Activated CD4-positive, alpha-beta T cell treated with anti-CD3 and anti-CD28 coated beads, Interleukin-2, amount 10 ng/mL, durations not matched to agents 24 days and 14 days (primary cell): ENCODE measurements around the gene ZNF160. TPM values are rescaled to one million over a fixed set of nuclear protein-coding genes. Genes with fewer than 3 reads are reported as not detected.
A peak's percentile ranks its signal among the peaks of the same experiment; 100 is the strongest.
"Not testable (repeated sequence)": the region's sequence is repeated elsewhere in the genome, so short reads cannot be mapped to it uniquely, and the experiment has no call there.

Experiments
- DNase-seq: peaks from one replicate; pipeline ENCODE4 v3.0.0; 2022
- H3K27ac Mint-ChIP-seq: one replicate; pipeline ENCODE4 v1.8.0; 2022; ENCODE audit warnings: mild to moderate bottlenecking, mixed read lengths
- H3K27me3 Mint-ChIP-seq: one replicate; pipeline ENCODE4 v1.8.0; 2022; ENCODE audit warnings: mixed read lengths
- H3K36me3 Mint-ChIP-seq: one replicate; pipeline ENCODE4 v1.8.0; 2022; ENCODE audit warnings: low read depth, mild to moderate bottlenecking, mixed read lengths
- H3K4me1 Mint-ChIP-seq: one replicate; pipeline ENCODE4 v1.8.0; 2021; ENCODE audit warnings: mixed read lengths
- H3K4me3 Mint-ChIP-seq: one replicate; pipeline ENCODE4 v1.8.0; 2022; ENCODE audit warnings: mild to moderate bottlenecking, moderate library complexity, mixed read lengths
- H3K9me3 Mint-ChIP-seq: one replicate; pipeline ENCODE4 v1.8.0; 2021; ENCODE audit warnings: mixed read lengths
- intact Hi-C: fragments of 100-400 bp; cut with micrococcal nuclease; formaldehyde crosslinking; loops from one replicate; pipeline ENCODE4 v1.15.1; 2023
- total RNA-seq: library from RNA; stranded (reverse); gene quantifications from 2 replicates; pipeline ENCODE4 v1.2.3, GENCODE V29; 2022

Gene ZNF160
- total RNA-seq = 30.6 and 37.5 TPM in 2 replicates

- H3K27me3 Mint-ChIP-seq = no peaks in the 10 kb centered on the region
- peak within 1 kb of the TSS; percentile 93 for H3K4me3 Mint-ChIP-seq
- peak within 1 kb of the TSS; percentile 90 for H3K27ac Mint-ChIP-seq
- DNase-seq = peak; percentile 100
- H3K36me3 Mint-ChIP-seq = peaks cover 35% of the 10 kb centered on the region
- peaks cover 19% of the 10 kb centered on the region for H3K4me1 Mint-ChIP-seq
- H3K9me3 Mint-ChIP-seq = peaks cover 12% of the 10 kb centered on the region
- intact Hi-C loops = loop anchor here (1.0 to 10.0 kb wide), 9 partner anchors 56 to 579 kb away; partner anchors contain the start of genes ZNF320, ZNF347, ZNF525 and ZNF765
Observed at GRCh38 chr19:53103234-53104203, at the start of gene ZNF160. Gene ZNF160 (minus strand): TSS chr19:53103422. CDS start chr19:53086276, 17,146 bp downstream.

DNA sequence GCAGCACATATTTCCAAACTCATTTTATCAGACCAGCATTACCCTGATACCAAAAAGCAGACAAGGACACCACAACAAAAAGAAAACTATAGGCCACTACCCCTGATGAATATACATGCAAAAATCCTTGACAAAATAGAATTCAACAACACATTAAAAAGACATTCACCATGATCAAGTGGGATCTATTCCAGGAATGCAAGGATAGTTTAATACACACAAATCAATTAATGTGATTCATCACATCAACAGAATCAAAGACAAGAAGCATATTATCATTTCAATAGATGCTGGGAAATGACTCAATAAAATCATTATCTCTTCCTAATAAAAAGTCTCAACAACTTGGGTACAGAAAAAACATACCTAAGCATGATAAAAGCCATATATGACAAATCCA lies 44.4 kb upstream of the ZNF160 start:
- H3K27me3 Mint-ChIP-seq = no peaks in the 10 kb centered on the region
- no peak for DNase-seq
- H3K36me3 Mint-ChIP-seq = peaks cover 79% of the 10 kb centered on the region
- H3K4me3 Mint-ChIP-seq = no peak overlapping the region
- intact Hi-C loops = no loop called here
- no peaks in the 10 kb centered on the region for H3K4me1 Mint-ChIP-seq
- peaks cover 9% of the 10 kb centered on the region for H3K9me3 Mint-ChIP-seq
- H3K27ac Mint-ChIP-seq = no peak overlapping the region

DNA sequence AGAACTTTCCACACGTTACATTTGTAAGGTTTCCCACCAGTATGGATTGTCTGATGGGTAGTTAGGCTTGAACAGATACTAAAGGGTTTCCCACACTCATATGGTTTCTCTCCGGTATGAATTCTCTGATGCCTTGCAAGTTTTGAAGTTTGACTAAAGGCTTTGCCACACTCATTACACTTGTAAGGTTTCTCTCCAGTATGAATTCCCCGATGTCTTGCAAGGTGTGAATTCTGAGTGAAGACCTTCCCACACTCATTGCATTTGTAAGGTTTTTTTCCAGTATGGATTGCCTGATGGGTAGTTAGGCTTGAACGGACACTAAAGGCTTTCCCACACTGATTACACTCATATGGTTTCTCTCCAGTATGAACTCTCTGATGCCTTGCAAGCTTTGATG lies 37.1 kb upstream of the ZNF160 start:
- intact Hi-C loops = no loop called here
- Mint-ChIP-seq H3K4me1 (no peaks in the 10 kb centered on the region), H3K4me3 (no peak overlapping the region), H3K9me3 (peaks cover 29% of the 10 kb centered on the region), H3K36me3 (peaks cover 41% of the 10 kb centered on the region), H3K27me3 (no peaks in the 10 kb centered on the region), H3K27ac (no peak overlapping the region)
- DNase-seq = no peak

DNA sequence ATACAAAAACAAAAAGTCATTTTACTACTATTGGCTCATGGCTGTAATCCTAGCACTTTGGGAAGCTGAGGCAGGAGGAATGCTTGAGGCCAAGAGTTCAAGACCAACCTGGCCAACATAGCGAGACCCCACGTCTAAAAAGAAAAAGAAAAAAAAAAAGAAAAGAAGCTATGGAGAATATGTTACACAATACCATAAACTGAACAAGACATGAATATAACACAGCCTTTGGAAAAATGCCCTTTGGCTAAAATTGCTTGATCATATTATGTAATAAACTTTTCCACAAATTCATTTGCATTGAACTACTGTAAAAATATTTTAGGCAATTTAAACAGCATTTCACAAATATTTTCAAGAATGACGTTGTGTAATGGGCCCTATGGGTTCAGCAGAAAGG lies 33.2 kb upstream of the ZNF160 start:
- H3K27me3 Mint-ChIP-seq = no peaks in the 10 kb centered on the region
- no peak for DNase-seq
- H3K9me3 Mint-ChIP-seq = peaks cover 29% of the 10 kb centered on the region
- no peak overlapping the region for H3K27ac Mint-ChIP-seq
- H3K36me3 Mint-ChIP-seq = peaks cover 20% of the 10 kb centered on the region
- H3K4me3 Mint-ChIP-seq = no peak overlapping the region
- intact Hi-C loops = no loop called here
- H3K4me1 Mint-ChIP-seq = peaks cover 4% of the 10 kb centered on the region

GRCh38 chr19:53132141-53132991 lies 29.1 kb upstream of the ZNF160 start, which contains the start of gene ZNF415:
Gene ZNF415 (minus strand): TSS chr19:53132910. CDS start chr19:53122676, 10,234 bp downstream.
- peak within 1 kb of the TSS; percentile 69 for H3K4me3 Mint-ChIP-seq
- DNase-seq = peak; percentile 80
- intact Hi-C loops = no loop called here
- H3K27me3 Mint-ChIP-seq = no peaks in the 10 kb centered on the region
- peaks cover 6% of the 10 kb centered on the region for H3K4me1 Mint-ChIP-seq
- no peak within 1 kb of the TSS for H3K27ac Mint-ChIP-seq
- peaks cover 13% of the 10 kb centered on the region for H3K36me3 Mint-ChIP-seq
- peaks cover 26% of the 10 kb centered on the region for H3K9me3 Mint-ChIP-seq

DNA sequence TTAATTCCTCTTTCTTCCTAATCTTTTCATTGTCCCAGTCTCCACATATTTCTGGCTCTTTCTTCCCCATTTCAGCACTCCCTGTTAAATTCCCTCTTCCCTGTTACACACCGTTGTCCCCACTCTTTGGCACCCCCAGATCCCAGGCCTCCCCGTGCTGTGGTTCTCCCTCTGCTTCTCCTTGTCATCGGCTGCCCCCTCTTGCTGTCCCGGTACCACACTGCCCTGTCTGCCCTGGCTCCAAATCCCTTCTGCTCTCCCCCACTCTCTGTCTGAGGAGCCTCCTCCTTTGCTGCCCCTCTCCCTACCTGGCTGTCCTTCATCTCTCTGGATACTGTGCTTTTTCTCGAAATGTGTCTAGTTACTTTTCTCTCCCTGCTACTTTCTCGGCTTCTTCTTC lies 28.5 kb upstream of the ZNF160 start:
- intact Hi-C loops = no loop called here
- no peak for DNase-seq
- Mint-ChIP-seq H3K36me3 (peaks cover 11% of the 10 kb centered on the region), H3K9me3 (peaks cover 25% of the 10 kb centered on the region), H3K27me3 (no peaks in the 10 kb centered on the region), H3K4me1 (peaks cover 6% of the 10 kb centered on the region), H3K4me3 (peak overlapping the region; percentile 69), H3K27ac (no peak overlapping the region)

DNA sequence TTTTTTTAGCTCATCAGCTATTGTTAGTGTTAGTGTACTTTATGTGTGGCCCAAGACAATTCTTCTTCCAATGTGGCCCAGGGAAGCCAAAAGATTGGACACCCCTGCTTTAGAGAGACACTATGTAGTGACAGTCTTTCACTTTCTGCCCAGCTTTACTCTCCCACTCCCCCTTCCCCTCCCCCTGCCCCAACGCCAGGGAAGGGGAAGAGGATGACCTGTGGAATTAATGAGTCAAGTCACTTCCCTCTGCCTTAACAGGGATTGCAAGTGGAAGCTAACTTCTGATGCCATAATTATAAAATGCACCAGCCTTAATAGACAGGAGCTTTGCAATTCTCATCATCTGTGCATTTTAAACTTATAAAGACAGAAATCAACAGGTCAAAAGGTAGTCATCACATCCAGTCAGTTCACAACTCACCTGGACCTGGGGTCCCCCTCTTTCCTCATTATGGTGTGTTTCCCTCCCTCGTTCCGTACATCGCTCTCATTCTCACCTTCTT lies 27.9 kb upstream of the ZNF160 start:
- intact Hi-C loops = no loop called here
- peaks cover 11% of the 10 kb centered on the region for H3K36me3 Mint-ChIP-seq

DNA sequence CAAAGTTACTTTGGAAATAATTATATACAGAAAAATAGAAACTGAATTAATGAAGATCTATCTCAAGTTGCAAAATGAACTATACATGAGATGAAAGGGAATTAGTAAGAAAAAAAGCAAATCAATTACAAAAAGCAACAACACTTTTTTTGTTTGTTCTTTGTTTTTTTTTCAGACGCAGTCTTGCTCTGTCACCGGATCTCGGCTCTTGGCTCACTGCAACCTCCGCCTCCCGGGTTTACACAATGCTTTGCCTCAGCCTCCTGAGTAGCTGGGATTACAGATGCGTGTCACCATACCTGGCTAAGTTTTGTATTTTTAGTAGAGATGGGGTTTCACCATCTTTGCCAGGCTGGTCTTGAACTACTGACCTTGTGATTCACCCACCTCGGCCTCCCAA lies 27.3 kb upstream of the ZNF160 start:
- Mint-ChIP-seq H3K27ac (no peak overlapping the region), H3K4me1 (peaks cover 6% of the 10 kb centered on the region), H3K9me3 (peaks cover 25% of the 10 kb centered on the region), H3K36me3 (peaks cover 11% of the 10 kb centered on the region), H3K27me3 (no peaks in the 10 kb centered on the region), H3K4me3 (no peak overlapping the region)
- intact Hi-C loops = no loop called here
- DNase-seq = no peak

More for the DNA sequence above, 27.9 kb upstream of the ZNF160 start:
- DNase-seq = no peak
- Mint-ChIP-seq H3K4me3 (no peak overlapping the region), H3K4me1 (peaks cover 6% of the 10 kb centered on the region), H3K27ac (no peak overlapping the region), H3K9me3 (peaks cover 25% of the 10 kb centered on the region), H3K27me3 (no peaks in the 10 kb centered on the region)

GRCh38 chr19:53126733-53127526 lies 23.7 kb upstream of the ZNF160 start:
- H3K27me3 Mint-ChIP-seq, H3K4me3 Mint-ChIP-seq, H3K36me3 Mint-ChIP-seq, H3K4me1 Mint-ChIP-seq, intact Hi-C loops, H3K27ac Mint-ChIP-seq, DNase-seq: not testable (repeated sequence)
- H3K9me3 Mint-ChIP-seq = peaks cover 33% of the 10 kb centered on the region

DNA sequence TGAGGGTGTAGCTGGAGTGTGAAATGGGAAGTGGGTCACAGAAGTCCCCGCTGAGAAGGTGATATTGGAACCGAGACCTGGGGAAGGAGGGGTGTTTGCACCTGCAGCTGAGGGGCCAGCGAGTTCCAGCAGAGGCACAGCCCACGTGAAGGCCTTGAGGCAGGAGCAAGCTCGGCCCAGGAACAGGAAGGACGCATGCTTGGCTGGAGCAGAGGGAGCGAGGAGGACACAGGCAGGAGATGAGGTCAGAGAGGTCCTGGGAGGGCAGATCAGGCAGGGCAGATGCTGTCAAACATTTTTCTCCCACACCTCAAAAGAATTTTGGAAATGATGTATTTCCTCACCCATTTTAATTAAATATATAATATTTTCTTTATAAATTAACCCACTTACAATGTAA lies 20.2 kb upstream of the ZNF160 start:
- intact Hi-C loops = no loop called here
- H3K36me3 Mint-ChIP-seq = peaks cover 4% of the 10 kb centered on the region
- H3K27me3 Mint-ChIP-seq = no peaks in the 10 kb centered on the region
- no peaks in the 10 kb centered on the region for H3K4me1 Mint-ChIP-seq
- H3K9me3 Mint-ChIP-seq = peaks cover 28% of the 10 kb centered on the region
- H3K27ac Mint-ChIP-seq = no peak overlapping the region
- no peak for DNase-seq
- H3K4me3 Mint-ChIP-seq = no peak overlapping the region

DNA sequence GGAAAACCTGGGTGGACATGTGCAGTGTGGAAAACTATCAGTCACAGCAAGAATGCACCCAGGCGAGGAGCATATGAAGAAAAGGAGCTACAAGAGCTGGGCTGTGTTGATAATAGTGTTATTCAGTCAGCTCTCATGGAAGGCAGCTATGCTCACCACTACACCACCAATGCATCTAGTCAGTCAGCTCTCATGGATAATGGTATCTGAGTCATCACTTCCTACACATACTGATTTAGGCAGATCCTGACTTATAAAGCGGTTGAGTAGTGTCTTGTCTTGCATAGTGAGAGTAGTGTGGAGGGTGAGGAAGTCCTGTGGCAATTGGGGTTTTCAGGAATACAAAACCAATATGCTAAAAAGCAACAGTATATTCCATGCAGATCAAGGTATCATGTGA lies 9.1 kb upstream of the ZNF160 start:
- Mint-ChIP-seq H3K4me1 (no peaks in the 10 kb centered on the region), H3K27me3 (no peaks in the 10 kb centered on the region), H3K36me3 (peaks cover 12% of the 10 kb centered on the region), H3K4me3 (no peak overlapping the region), H3K27ac (no peak overlapping the region), H3K9me3 (peaks cover 42% of the 10 kb centered on the region)
- DNase-seq = no peak
- intact Hi-C loops = no loop called here

GRCh38 chr19:53109527-53109926 lies 6.3 kb upstream of the ZNF160 start:
- Mint-ChIP-seq H3K4me3 (no peak overlapping the region), H3K27me3 (no peaks in the 10 kb centered on the region), H3K4me1 (no peaks in the 10 kb centered on the region), H3K36me3 (peaks cover 9% of the 10 kb centered on the region), H3K9me3 (peaks cover 37% of the 10 kb centered on the region), H3K27ac (no peak overlapping the region)
- no peak for DNase-seq
- intact Hi-C loops = loop anchor here (10.0 kb wide), 1 partner anchor 585 kb away; the partner anchor contains the start of gene ZNF808

GRCh38 chr19:53102756-53103233 lies 427 bp downstream of the ZNF160 start:
- peaks cover 21% of the 10 kb centered on the region for H3K4me1 Mint-ChIP-seq
- H3K36me3 Mint-ChIP-seq = peaks cover 42% of the 10 kb centered on the region
- no peaks in the 10 kb centered on the region for H3K27me3 Mint-ChIP-seq
- peak overlapping the region; percentile 93 for H3K4me3 Mint-ChIP-seq
- H3K27ac Mint-ChIP-seq = peak overlapping the region; percentile 90
- peak; percentile 86 for DNase-seq
- intact Hi-C loops = loop anchor here (1.0 to 10.0 kb wide), 9 partner anchors 57 to 578 kb away; partner anchors contain the start of genes ZNF320, ZNF347, ZNF525 and ZNF765
- peaks cover 19% of the 10 kb centered on the region for H3K9me3 Mint-ChIP-seq
